GM12878 (cell line): Measurements from ENCODE around the gene MAPKAPK2. TPM values are rescaled to one million over a fixed set of nuclear protein-coding genes. Genes with fewer than 3 reads are reported as not detected.

Experiments used
- ATAC-seq: fragments of 200-7000 bp; cut with Tn5 transposase; 3 replicates; pipeline ENCODE4 v1.9.1; 2020; ENCODE audit warnings: mild to moderate bottlenecking, moderate library complexity
- BruUV-seq: library from RNA; stranded (reverse); fragments of 400-500 nt; replicated peaks from 2 replicates; lab custom pipeline; 2021; lab: Mats Ljungman, UMichigan
- CTCF ChIA-PET: fragments of 300-600 bp; sonication (Branson Sonifier 250); formaldehyde crosslinking; extraction: SDS; loops from one replicate; lab custom pipeline; 2021; ENCODE audit warnings: inconsistent platforms; lab: Yijun Ruan, JAX
- POLR2A ChIA-PET: fragments of 350-600 bp; formaldehyde crosslinking; extraction: SDS; loops from one replicate; lab custom pipeline; 2021; ENCODE audit warnings: inconsistent platforms; lab: Charles Lee
- RAD21 ChIA-PET: fragments of 300-600 bp; sonication (Branson Sonifier 250); formaldehyde crosslinking; loops from one replicate; lab custom pipeline; 2023; ENCODE audit warnings: antibody characterized with exemption; ENCODE audit not compliant: unreplicated experiment; lab: Charles Lee
- SMC1A ChIA-PET: fragments of 300-600 bp; sonication (Branson Sonifier 250); formaldehyde crosslinking; loops from one replicate; lab custom pipeline; 2023; ENCODE audit not compliant: unreplicated experiment, uncharacterized antibody; lab: Charles Lee
- DNase-seq: peaks from one replicate; pipeline ENCODE4 v3.0.0-alpha.2; 2011; ENCODE audit warnings: low read depth, low spot score
- FAIRE-seq: peaks from 3 replicates; lab custom pipeline; 2011; peaks lifted over from hg19 to GRCh38; lab: Jason Lieb, UNC
- H2AFZ ChIP-seq: 2 replicates; pipeline ENCODE4 v1.6.0; 2011; ENCODE audit warnings: low read depth, low read length, control low read depth; ENCODE audit not compliant: control insufficient read depth
- H3K27ac ChIP-seq: 2 replicates; pipeline ENCODE4 v1.5.1; 2011; ENCODE audit warnings: control low read depth; ENCODE audit not compliant: control insufficient read depth, insufficient read depth
- H3K27me3 ChIP-seq, 2 experiments: replicated peaks in 1 of 2; 2 replicates each; pipeline versions ENCODE4 v1.6.0 to v1.6.1; 2011; ENCODE audit warnings: low read length in 1 of 2; ENCODE audit not compliant: control insufficient read depth in 2 of 2, insufficient read depth in 2 of 2
- H3K36me3 ChIP-seq, 2 experiments: 2 replicates each; pipeline ENCODE4 v1.5.1; 2011; ENCODE audit warnings: low read length in 1 of 2; ENCODE audit not compliant: control insufficient read depth in 2 of 2, insufficient read depth in 2 of 2
- H3K4me1 ChIP-seq: 2 replicates; pipeline ENCODE4 v1.6.1; 2011; ENCODE audit warnings: mild to moderate bottlenecking, low read length, moderate library complexity, mixed read lengths; ENCODE audit not compliant: control insufficient read depth, insufficient read depth
- H3K4me2 ChIP-seq: 2 replicates; pipeline ENCODE4 v1.6.0; 2011; ENCODE audit warnings: control low read depth; ENCODE audit not compliant: control insufficient read depth, insufficient read depth
- H3K4me3 ChIP-seq: fragments of 200-600 bp; sonication (generic); 2 replicates; pipeline ENCODE4 v1.5.1; 2016
- H3K79me2 ChIP-seq: 2 replicates; pipeline ENCODE4 v1.6.0; 2011; ENCODE audit warnings: low read length; ENCODE audit not compliant: control insufficient read depth, insufficient read depth
- H3K9ac ChIP-seq: 2 replicates; pipeline ENCODE4 v1.8.0; 2011; ENCODE audit warnings: low read length, control low read depth, mixed read lengths; ENCODE audit not compliant: control insufficient read depth, insufficient read depth
- H3K9me3 ChIP-seq: replicated peaks from 3 replicates; pipeline ENCODE4 v1.5.1; 2011; ENCODE audit warnings: mild to moderate bottlenecking, low read length; ENCODE audit not compliant: control insufficient read depth, insufficient read depth
- H4K20me1 ChIP-seq: 2 replicates; pipeline ENCODE4 v1.6.0; 2011; ENCODE audit not compliant: control insufficient read depth, insufficient read depth
- BCL11A ChIP-seq: IDR thresholded peaks from 2 replicates; pipeline ENCODE4 v1.6.1; 2011; ENCODE audit warnings: low read depth, low read length
- FOXM1 ChIP-seq: IDR thresholded peaks from 2 replicates; pipeline ENCODE4 v1.6.1; 2012; ENCODE audit warnings: low read depth, mild to moderate bottlenecking, inconsistent platforms, low read length, moderate library complexity
- JUNB ChIP-seq: IDR thresholded peaks from 2 replicates; pipeline ENCODE4 v1.6.1; 2016; ENCODE audit warnings: antibody characterized with exemption, mild to moderate bottlenecking
- JUND ChIP-seq: IDR thresholded peaks from 2 replicates; pipeline ENCODE4 v1.6.1; 2012; ENCODE audit warnings: low read depth, mild to moderate bottlenecking, low read length, improper control_type of control experiment, moderate library complexity
- PRDM15 ChIP-seq: fragments of 450-650 bp; formaldehyde crosslinking; IDR thresholded peaks from 2 replicates; pipeline ENCODE4 v1.4.0; 2020; ENCODE audit warnings: mild to moderate bottlenecking, moderate library complexity
- RCOR1 ChIP-seq: conservative IDR thresholded peaks from 2 replicates; pipeline ENCODE4 v1.6.1; 2012; ENCODE audit warnings: low read depth, low read length, improper control_type of control experiment
- USF1 ChIP-seq: IDR thresholded peaks from 2 replicates; pipeline ENCODE4 v1.6.1; 2011; ENCODE audit warnings: borderline replicate concordance, low read depth, mild to moderate bottlenecking, moderate library complexity, mixed read lengths, low read length; ENCODE audit not compliant: insufficient read depth; ENCODE audit errors: extremely low read length
- WRNIP1 ChIP-seq: IDR thresholded peaks from 2 replicates; pipeline ENCODE4 v1.6.1; 2011; ENCODE audit warnings: low read depth, low read length, improper control_type of control experiment, borderline replicate concordance
- WGBS: methylation state at CpG from one replicate; pipeline ENCODE4 v1.1.6; 2016; ENCODE audit warnings: low lambda C conversion rate; ENCODE audit not compliant: insufficient replicate concordance, insufficient coverage; ENCODE audit errors: missing lambda C conversion rate; 5-methylcytosine and 5-hydroxymethylcytosine counted together
- in situ Hi-C: fragments of 300-500 bp; cut with MboI; formaldehyde crosslinking; loops from 9 replicates; pipeline ENCODE4 v1.14.3; 2018; ENCODE audit warnings: mixed read lengths
- intact Hi-C: fragments of 100-400 bp; cut with micrococcal nuclease; formaldehyde crosslinking; loops from one replicate; pipeline ENCODE4 v1.14.2; 2022; ENCODE audit not compliant: unreplicated experiment
- polyA plus RNA-seq, 11 experiments: library from polyadenylated mRNA; depleted of rRNA in 4 of 11; unstranded in 6 of 11; stranded (reverse) in 5 of 11; fragments of >200 nt; fragmentation: Nextera tagmentation in 4 of 11; fragmentation: Illumina TruSeq in 1 of 11; extraction: Ambion mirVana in 4 of 11; extraction: Trizol in 1 of 11; gene quantifications; 1 replicate in 1 of 11; 2 replicates in 10 of 11; pipeline versions ENCODE4 v1.2.1 to v1.2.3, GENCODE V29; 2011 to 2016; ENCODE audit warnings: inconsistent platforms in 2 of 11, missing spikeins in 2 of 11, low read depth in 1 of 11
- total RNA-seq, 4 experiments: library from RNA; depleted of rRNA in 3 of 4; stranded (reverse); fragments of >200 nt in 3 of 4; fragmentation: Illumina TruSeq in 1 of 4; extraction: Trizol in 1 of 4; gene quantifications; 2 replicates each; pipeline versions ENCODE4 v1.2.1 to v1.2.3, GENCODE V29; 2013 to 2021

MAPKAPK2 gene
- total and polyA plus RNA-seq, 10 of the 15 experiments (the other 5 are each of a cell fraction or from before 2014, with no cell fraction given) = 0.72 to 92.2 (median 49.3) TPM

GRCh38 chr1:206681359-206681758, 3.3 kb upstream of the MAPKAPK2 start:
- no peak for DNase-seq
- Histone ChIP-seq H3K4me3 (no peak overlapping the region), H3K9ac (no peak overlapping the region), H3K27me3 (no peaks in the 10 kb centered on the region), H3K79me2 (peaks cover 12% of the 10 kb centered on the region), H3K4me1 (peaks cover 70% of the 10 kb centered on the region), H3K4me2 (peak overlapping the region; percentile 38; the same call in 1 of the 2 replicates), H3K36me3 (no peaks in the 10 kb centered on the region), H3K9me3 (no peaks in the 10 kb centered on the region), H3K27ac (peak overlapping the region; percentile 89), H2AFZ (no peak overlapping the region), H4K20me1 (no peaks in the 10 kb centered on the region)
- BruUV-seq = no TSS peak
- no peak for ATAC-seq
- no peak for TF ChIP-seq USF1
- SMC1A ChIA-PET = interaction anchor here (0.7 to 5.2 kb wide), 8 partner anchors 8 to 247 kb away, joined by 3 to 29 read pairs (median 6); no protein-coding TSS in a partner anchor
- no peak for FAIRE-seq
- intact Hi-C loops (loop anchor here (5.0 kb wide), 2 partner anchors 124 to 241 kb away; partner anchors contain the start of gene FCMR), in situ Hi-C loops (no loop called here)
- POLR2A ChIA-PET = interaction anchor here (18.5 kb wide), 1 partner anchor 28 kb away, joined by 334 read pairs; no protein-coding TSS in a partner anchor
- RAD21 ChIA-PET = interaction anchor here (1.0 to 6.8 kb wide), 2 partner anchors 29 to 38 kb away, joined by 3 to 22 read pairs; no protein-coding TSS in a partner anchor
- CTCF ChIA-PET = interaction anchor here (1.7 kb wide), 1 partner anchor 45 kb away, joined by 5 read pairs; no protein-coding TSS in a partner anchor
- 38% methylated on average over 2 of the region's 2 CpGs for WGBS

- H3K27me3 ChIP-seq = no peaks in the 10 kb centered on the region
- DNase-seq (no peak), ATAC-seq (peak; percentile 21), FAIRE-seq (peak; percentile 74)
- peaks cover 19% of the 10 kb centered on the region for H3K79me2 ChIP-seq
- H2AFZ ChIP-seq = peak overlapping the region; percentile 14; the same call in 1 of the 2 replicates
- BruUV-seq = no TSS peak
- CTCF ChIA-PET = interaction anchor here (1.2 to 1.4 kb wide), 5 partner anchors 9 to 51 kb away, joined by 3 to 7 read pairs (median 5); no protein-coding TSS in a partner anchor
- in situ Hi-C loops = no loop called here
- WGBS = under 1% methylated on average over 3 of the region's 3 CpGs
- intact Hi-C loops = loop anchor here (2.0 to 5.0 kb wide), 3 partner anchors 35 to 240 kb away; partner anchors contain the start of gene FCMR
- peak overlapping the region; percentile 38 for H3K4me2 ChIP-seq
- no peaks in the 10 kb centered on the region for H3K9me3 ChIP-seq
- H3K4me1 ChIP-seq = peaks cover 63% of the 10 kb centered on the region
- RAD21 ChIA-PET = interaction anchor here (1.0 to 6.8 kb wide), 4 partner anchors 28 to 47 kb away, joined by 3 to 22 read pairs (median 6); partner anchors contain the start of gene DYRK3
- SMC1A ChIA-PET = interaction anchor here (0.6 to 5.2 kb wide), 8 partner anchors 9 to 121 kb away, joined by 3 to 29 read pairs (median 9); partner anchors contain the start of gene DYRK3
- POLR2A ChIA-PET = interaction anchor here (1.5 to 18.5 kb wide), 2 partner anchors 11 to 28 kb away, joined by 4 to 334 read pairs; no protein-coding TSS in a partner anchor
- H3K4me3 ChIP-seq = peak overlapping the region; percentile 21; the same call in 1 of the 2 replicates
- H3K36me3 ChIP-seq = no peaks in the 10 kb centered on the region
- no peaks in the 10 kb centered on the region for H4K20me1 ChIP-seq
- H3K9ac ChIP-seq = no peak overlapping the region
- H3K27ac ChIP-seq = peak overlapping the region; percentile 89
- TF ChIP-seq JUND (no peak), BCL11A (peak; percentile 16; the same call in 1 of the 2 replicates), FOXM1 (0 out of 2 replicates have a peak, but pooled peaks have one; percentile 33), WRNIP1 (0 out of 2 replicates have a peak, but pooled peaks have one; percentile 74), PRDM15 (CRISPR knock-in tag) (no peak), RCOR1 (0 out of 2 replicates have a peak, but pooled peaks have one; percentile 42), USF1 (no peak), JUNB (no peak; the same call in 1 of the 2 replicates)
Measured at GRCh38 chr1:206682111-206682510, 2.6 kb upstream of the MAPKAPK2 start.
